HG03175 (cell line): Measurements from ENCODE around the gene SLC6A6.
"Not testable (repeated sequence)": the region's sequence is repeated elsewhere in the genome, so short reads cannot be mapped to it uniquely, and the experiment has no call there.

Experiments
- ATAC-seq: cut with Tn5 transposase; IDR thresholded peaks from one replicate; pipeline ENCODE4 v1.9.1; 2021; ENCODE audit warnings: mild to moderate bottlenecking, moderate library complexity; ENCODE audit not compliant: unreplicated experiment

SLC6A6 gene

GRCh38 chr3:14434126-14434497 is 31.7 kb downstream of the SLC6A6 start:
- ATAC-seq, result no peak

GRCh38 chr3:14434498-14435151 is 32.2 kb downstream of the SLC6A6 start:
- no peak for ATAC-seq

GRCh38 chr3:14435175-14436014 is 33.0 kb downstream of the SLC6A6 start:
- ATAC-seq, result no peak

GRCh38 chr3:14436954-14437281 is 34.5 kb downstream of the SLC6A6 start:
- ATAC-seq, result no peak

- not testable (repeated sequence) for ATAC-seq
These were observed 35.3 kb downstream of the SLC6A6 start for GRCh38 chr3:14437705-14438104.

GRCh38 chr3:14438262-14438661 is 35.9 kb downstream of the SLC6A6 start:
- ATAC-seq, result no peak

GRCh38 chr3:14438929-14439328 is 36.5 kb downstream of the SLC6A6 start:
- no peak for ATAC-seq

GRCh38 chr3:14439501-14440167 is 37.2 kb downstream of the SLC6A6 start:
- no peak for ATAC-seq

GRCh38 chr3:14440168-14440518 is 37.7 kb downstream of the SLC6A6 start:
- no peak for ATAC-seq

GRCh38 chr3:14440531-14441239 is 38.3 kb downstream of the SLC6A6 start:
- ATAC-seq, result no peak

- ATAC-seq, result no peak
These were observed 39.0 kb downstream of the SLC6A6 start for GRCh38 chr3:14441240-14441919.

GRCh38 chr3:14441920-14442300 is 39.5 kb downstream of the SLC6A6 start:
- ATAC-seq, result no peak

GRCh38 chr3:14444380-14444779 is 42.0 kb downstream of the SLC6A6 start:
- ATAC-seq, result no peak

- no peak for ATAC-seq
These were observed 43.4 kb downstream of the SLC6A6 start for GRCh38 chr3:14445773-14446172.

- no peak for ATAC-seq
These were observed 44.7 kb downstream of the SLC6A6 start for GRCh38 chr3:14446988-14447570.

GRCh38 chr3:14448063-14448462 is 45.7 kb downstream of the SLC6A6 start:
- no peak for ATAC-seq

- no peak for ATAC-seq
These were observed 46.6 kb downstream of the SLC6A6 start for GRCh38 chr3:14448756-14449727.

GRCh38 chr3:14450506-14450905 is 48.1 kb downstream of the SLC6A6 start:
- ATAC-seq, result no peak

GRCh38 chr3:14450922-14451606 is 48.7 kb downstream of the SLC6A6 start:
- ATAC-seq, result no peak
